Measurements from ENCODE around the gene TRAM2.

DNA sequence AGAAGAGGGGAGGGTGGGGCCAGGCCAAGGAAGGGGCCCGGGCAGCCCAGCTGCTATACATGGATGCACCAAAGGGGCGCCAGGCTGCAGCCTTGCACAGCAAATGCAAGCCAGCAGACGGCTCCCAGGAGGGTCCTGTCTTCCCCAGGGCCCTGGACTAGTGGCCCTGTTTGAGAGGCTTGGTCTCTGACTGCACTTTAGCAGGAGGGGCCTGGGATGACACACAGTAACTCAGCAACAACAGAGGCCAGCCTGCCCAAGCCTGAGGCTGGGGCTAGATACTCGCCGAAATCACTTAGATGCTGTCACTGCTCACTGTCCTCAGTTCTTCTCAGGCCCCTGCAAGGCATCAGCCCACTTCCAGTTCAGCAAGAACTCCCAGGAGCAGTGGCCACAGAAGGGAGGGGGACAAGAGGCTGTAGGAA is 73.5 kb downstream of the TRAM2 start:
- TF ChIP-seq, protein P1, sequence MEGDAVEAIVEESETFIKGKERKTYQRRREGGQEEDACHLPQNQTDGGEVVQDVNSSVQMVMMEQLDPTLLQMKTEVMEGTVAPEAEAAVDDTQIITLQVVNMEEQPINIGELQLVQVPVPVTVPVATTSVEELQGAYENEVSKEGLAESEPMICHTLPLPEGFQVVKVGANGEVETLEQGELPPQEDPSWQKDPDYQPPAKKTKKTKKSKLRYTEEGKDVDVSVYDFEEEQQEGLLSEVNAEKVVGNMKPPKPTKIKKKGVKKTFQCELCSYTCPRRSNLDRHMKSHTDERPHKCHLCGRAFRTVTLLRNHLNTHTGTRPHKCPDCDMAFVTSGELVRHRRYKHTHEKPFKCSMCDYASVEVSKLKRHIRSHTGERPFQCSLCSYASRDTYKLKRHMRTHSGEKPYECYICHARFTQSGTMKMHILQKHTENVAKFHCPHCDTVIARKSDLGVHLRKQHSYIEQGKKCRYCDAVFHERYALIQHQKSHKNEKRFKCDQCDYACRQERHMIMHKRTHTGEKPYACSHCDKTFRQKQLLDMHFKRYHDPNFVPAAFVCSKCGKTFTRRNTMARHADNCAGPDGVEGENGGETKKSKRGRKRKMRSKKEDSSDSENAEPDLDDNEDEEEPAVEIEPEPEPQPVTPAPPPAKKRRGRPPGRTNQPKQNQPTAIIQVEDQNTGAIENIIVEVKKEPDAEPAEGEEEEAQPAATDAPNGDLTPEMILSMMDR (conservative IDR thresholded peaks at IDR 0.05; ENCODE audit: low read depth, low read length) = no peak
- TF ChIP-seq RFX5 (IDR thresholded peaks at IDR 0.05; ENCODE audit: low read depth, low read length) (no peak), CHD1 (IDR thresholded peaks at IDR 0.05; ENCODE audit: low read depth, low read length) (no peak), FOS (IDR thresholded peaks at IDR 0.05; ENCODE audit: low read depth, low read length) (no peak), POLR2A (IDR thresholded peaks at IDR 0.05; ENCODE audit: low read depth, low read length) (no peak), MAFK (IDR thresholded peaks at IDR 0.05; ENCODE audit: low read depth, low read length) (no peak), SMC3 (IDR thresholded peaks at IDR 0.05; ENCODE audit: low read depth, low read length) (no peak)

Measured in IMR-90 (cell line).